Measurements from ENCODE around the gene TIPARP. TPM values are rescaled to one million over a fixed set of nuclear protein-coding genes. Genes with fewer than 3 reads are reported as not detected.

TIPARP gene
- total and polyA plus RNA-seq, 2 of the 13 experiments (the other 11 are each of a cell fraction or from before 2014, with no cell fraction given), result 7.3 to 19.7 TPM

- TF ChIP-seq AFF4 (CRISPR knock-in tag; IDR thresholded peaks at IDR 0.05) (no peak), AKNA (CRISPR knock-in tag; IDR thresholded peaks at IDR 0.05; ENCODE audit: borderline replicate concordance) (no peak), PLRG1 (conservative IDR thresholded peaks at IDR 0.05) (no peak), ZNF577 (CRISPR knock-in tag; IDR thresholded peaks at IDR 0.05; ENCODE audit: borderline replicate concordance, low read depth) (no peak), THAP8 (CRISPR knock-in tag; IDR thresholded peaks at IDR 0.05; ENCODE audit: borderline replicate concordance) (no peak), TEAD2 (CRISPR knock-in tag; IDR thresholded peaks at IDR 0.05) (no peak), CERS6 (CRISPR knock-in tag; IDR thresholded peaks at IDR 0.05) (no peak), RARG (CRISPR knock-in tag; IDR thresholded peaks at IDR 0.05; ENCODE audit: low read depth) (no peak), ZNF660 (CRISPR knock-in tag; IDR thresholded peaks at IDR 0.05; ENCODE audit: borderline replicate concordance, low read depth) (no peak), ATF7 (IDR thresholded peaks at IDR 0.05) (no peak; the same call in 1 of the 2 replicates), ATF7 (CRISPR knock-in tag; IDR thresholded peaks at IDR 0.05) (peak; percentile 62), ZNF431 (CRISPR knock-in tag; IDR thresholded peaks at IDR 0.05; ENCODE audit: borderline replicate concordance, low read depth) (no peak), FOSL2 (CRISPR knock-in tag; IDR thresholded peaks at IDR 0.05) (peak; percentile 72), RNF2 (conservative IDR thresholded peaks at IDR 0.05; ENCODE audit: low read depth) (0 out of 2 replicates have a peak, but pooled peaks have one; percentile 46), SMAD1 (CRISPR knock-in tag; IDR thresholded peaks at IDR 0.05; ENCODE audit: borderline replicate concordance, low read depth) (no peak), STAT6 (CRISPR knock-in tag; IDR thresholded peaks at IDR 0.05; ENCODE audit: borderline replicate concordance) (no peak; the same call in 1 of the 2 replicates)
Observed at GRCh38 chr3:156728267-156728985, 54.0 kb downstream of the TIPARP start (continued).
